HTERT RPE-1 (cell line): ENCODE measurements around the gene MINDY4.

Experiments
- in situ Hi-C: fragments of 300-500 bp; cut with MboI; formaldehyde crosslinking; loops from 4 replicates; pipeline ENCODE4 v1.14.3; 2020; ENCODE audit warnings: low sequenced_read_pairs

The MINDY4 gene

GRCh38 chr7:30771174-30771879 is at the start of gene MINDY4:
TSS of gene MINDY4 (plus strand) at chr7:30771417. CDS start at chr7:30771494, 77 bp downstream.
- in situ Hi-C loops, result no loop called here

GRCh38 chr7:30722187-30722586 is 49.0 kb upstream of the MINDY4 start:
- in situ Hi-C loops, result no loop called here

- in situ Hi-C loops, result no loop called here
These were observed 48.5 kb upstream of the MINDY4 start for GRCh38 chr7:30722671-30723070.

GRCh38 chr7:30723776-30724175 is 47.4 kb upstream of the MINDY4 start:
- in situ Hi-C loops, result no loop called here

GRCh38 chr7:30726296-30727006 is 44.8 kb upstream of the MINDY4 start:
- in situ Hi-C loops, result no loop called here

- in situ Hi-C loops, result no loop called here
These were observed 43.9 kb upstream of the MINDY4 start for GRCh38 chr7:30727061-30727945.

GRCh38 chr7:30728591-30729100 is 42.6 kb upstream of the MINDY4 start:
- in situ Hi-C loops, result no loop called here

GRCh38 chr7:30729642-30730041 is 41.6 kb upstream of the MINDY4 start:
- in situ Hi-C loops, result no loop called here

GRCh38 chr7:30730097-30730496 is 41.1 kb upstream of the MINDY4 start:
- in situ Hi-C loops, result no loop called here

- in situ Hi-C loops, result no loop called here
These were observed 40.2 kb upstream of the MINDY4 start for GRCh38 chr7:30730996-30731395.

GRCh38 chr7:30731581-30731980 is 39.6 kb upstream of the MINDY4 start:
- in situ Hi-C loops, result no loop called here

- in situ Hi-C loops, result no loop called here
These were observed 38.6 kb upstream of the MINDY4 start for GRCh38 chr7:30732606-30733005.

- in situ Hi-C loops, result no loop called here
These were observed 38.0 kb upstream of the MINDY4 start for GRCh38 chr7:30733216-30733615.

- in situ Hi-C loops, result no loop called here
These were observed 37.5 kb upstream of the MINDY4 start for GRCh38 chr7:30733691-30734090.

- in situ Hi-C loops, result no loop called here
These were observed 36.7 kb upstream of the MINDY4 start for GRCh38 chr7:30734497-30734896.

- in situ Hi-C loops, result no loop called here
These were observed 35.6 kb upstream of the MINDY4 start for GRCh38 chr7:30735631-30736030.

GRCh38 chr7:30736291-30736690 is 34.9 kb upstream of the MINDY4 start:
- in situ Hi-C loops, result no loop called here

GRCh38 chr7:30738026-30738915 is 32.9 kb upstream of the MINDY4 start:
- in situ Hi-C loops, result no loop called here

GRCh38 chr7:30739691-30740090 is 31.5 kb upstream of the MINDY4 start:
- in situ Hi-C loops, result no loop called here
